Measurements from ENCODE around the gene RAG1.

Gene RAG1

GRCh38 chr11:36588099-36588498 is 20.3 kb downstream of the RAG1 start:
- DNase-seq (ENCODE audit: low read depth): no peak
- TF ChIP-seq CTCF (IDR thresholded peaks at IDR 0.05; ENCODE audit: control insufficient read depth, insufficient read depth, low read depth, low read length, missing control alignments): no peak
- H3K4me3 ChIP-seq (ENCODE audit: control insufficient read depth, low read depth, low read length): no peak overlapping the region

GRCh38 chr11:36590513-36590912 is 22.7 kb downstream of the RAG1 start:
- TF ChIP-seq CTCF (IDR thresholded peaks at IDR 0.05; ENCODE audit: control insufficient read depth, insufficient read depth, low read depth, low read length, missing control alignments): no peak
- H3K4me3 ChIP-seq (ENCODE audit: control insufficient read depth, low read depth, low read length): no peak overlapping the region
- DNase-seq (ENCODE audit: low read depth): no peak

- no peak for TF ChIP-seq CTCF (IDR thresholded peaks at IDR 0.05; ENCODE audit: control insufficient read depth, insufficient read depth, low read depth, low read length, missing control alignments)
- H3K4me3 ChIP-seq (ENCODE audit: control insufficient read depth, low read depth, low read length): no peak overlapping the region
- no peak for DNase-seq (ENCODE audit: low read depth)
Measured at GRCh38 chr11:36591433-36591832, 23.6 kb downstream of the RAG1 start.

- DNase-seq (ENCODE audit: low read depth): peak; percentile 69
- no peak for TF ChIP-seq CTCF (IDR thresholded peaks at IDR 0.05; ENCODE audit: control insufficient read depth, insufficient read depth, low read depth, low read length, missing control alignments)
- peak within 1 kb of the TSS; percentile 94 for H3K4me3 ChIP-seq (ENCODE audit: control insufficient read depth, low read depth, low read length)
Measured at GRCh38 chr11:36594316-36594989, 26.6 kb downstream of the RAG1 start, which contains the start of gene IFTAP. Gene IFTAP (plus strand): TSS chr11:36594502. CDS start chr11:36610104, 15,602 bp downstream.

GRCh38 chr11:36596880-36597279 is 29.1 kb downstream of the RAG1 start:
- H3K4me3 ChIP-seq (ENCODE audit: control insufficient read depth, low read depth, low read length): no peak overlapping the region
- no peak for TF ChIP-seq CTCF (IDR thresholded peaks at IDR 0.05; ENCODE audit: control insufficient read depth, insufficient read depth, low read depth, low read length, missing control alignments)
- no peak for DNase-seq (ENCODE audit: low read depth)

- no peak for DNase-seq (ENCODE audit: low read depth)
- H3K4me3 ChIP-seq (ENCODE audit: control insufficient read depth, low read depth, low read length): no peak within 1 kb of the TSS
- TF ChIP-seq CTCF (IDR thresholded peaks at IDR 0.05; ENCODE audit: control insufficient read depth, insufficient read depth, low read depth, low read length, missing control alignments): no peak
Measured at GRCh38 chr11:36598051-36598450, 30.2 kb downstream of the RAG1 start, which contains the start of gene RAG2. Gene RAG2 (minus strand): TSS chr11:36598236. CDS start chr11:36594168, 4,068 bp downstream.

All from AG09309 (cell line).